Liver (tissue), 9 donors: ENCODE measurements around the gene UBTD1. TPM values are rescaled to one million over a fixed set of nuclear protein-coding genes. Genes with fewer than 3 reads are reported as not detected.

Experiments
- DNase-seq: peaks from one replicate; pipeline ENCODE4 v3.0.0-alpha.2; 2017; ENCODE audit warnings: low spot score
- H3K27ac ChIP-seq, 2 donors: one replicate each; pipeline ENCODE4 v1.7.0; 2013; ENCODE audit warnings: inconsistent platforms in 2 of 2, low read length in 2 of 2, control low read depth in 1 of 2, low read depth in 1 of 2, mild to moderate bottlenecking in 1 of 2
- H3K27me3 ChIP-seq, 4 donors: one replicate each; pipeline versions ENCODE4 v1.6.1 to v1.7.0; 2013; ENCODE audit warnings: low read length in 3 of 4, inconsistent platforms in 1 of 4, mild to moderate bottlenecking in 1 of 4, moderate library complexity in 1 of 4; ENCODE audit not compliant: control insufficient read depth in 4 of 4, insufficient read depth in 4 of 4
- H3K36me3 ChIP-seq, 4 donors: one replicate each; pipeline versions ENCODE4 v1.6.1 to v1.7.0; 2013; ENCODE audit warnings: low read length in 3 of 4, mild to moderate bottlenecking in 3 of 4, low read depth in 1 of 4, moderate library complexity in 1 of 4; ENCODE audit not compliant: control insufficient read depth in 4 of 4, insufficient read depth in 3 of 4
- H3K4me1 ChIP-seq, 4 donors: one replicate each; pipeline versions ENCODE4 v1.6.1 to v1.7.0; 2013; ENCODE audit warnings: low read length in 3 of 4, mild to moderate bottlenecking in 3 of 4, moderate library complexity in 1 of 4; ENCODE audit not compliant: control insufficient read depth in 4 of 4, insufficient read depth in 4 of 4
- H3K4me3 ChIP-seq, 3 donors: one replicate each; pipeline versions ENCODE4 v1.6.1 to v1.7.0; 2013; ENCODE audit warnings: low read length in 3 of 3, control low read depth in 1 of 3, low read depth in 1 of 3, mild to moderate bottlenecking in 1 of 3
- H3K9ac ChIP-seq, 2 donors: one replicate each; pipeline ENCODE4 v1.7.0; 2013; ENCODE audit warnings: low read length in 2 of 2, mild to moderate bottlenecking in 2 of 2, moderate library complexity in 2 of 2, control low read depth in 1 of 2, low read depth in 1 of 2
- H3K9me3 ChIP-seq, 4 donors: one replicate each; pipeline versions ENCODE4 v1.6.1 to v1.7.0; 2013; ENCODE audit warnings: low read length in 3 of 4; ENCODE audit not compliant: control insufficient read depth in 4 of 4
- CTCF ChIP-seq: fragments of 150-350 bp; IDR thresholded peaks from 2 replicates; pipeline ENCODE4 v1.5.1; 2017; ENCODE audit warnings: improper control_type of control experiment, low read depth, low read length; ENCODE audit not compliant: missing input control
- EGR1 ChIP-seq, 2 donors: IDR thresholded peaks; 2 replicates each; pipeline ENCODE4 v1.6.1; 2016 to 2018; ENCODE audit warnings: antibody characterized with exemption in 2 of 2, low read depth in 2 of 2
- FOXA1 ChIP-seq: IDR thresholded peaks from 2 replicates; pipeline ENCODE4 v1.6.1; 2016; ENCODE audit warnings: antibody characterized with exemption
- FOXA2 ChIP-seq: IDR thresholded peaks from 2 replicates; pipeline ENCODE4 v1.6.1; 2016; ENCODE audit warnings: antibody characterized with exemption
- GABPA ChIP-seq, 2 donors: IDR thresholded peaks in 1 of 2; conservative IDR thresholded peaks in 1 of 2; 2 replicates each; pipeline ENCODE4 v1.6.1; 2016; ENCODE audit warnings: antibody characterized with exemption in 2 of 2, mild to moderate bottlenecking in 1 of 2, moderate library complexity in 1 of 2
- HNF4A ChIP-seq, 2 donors: conservative IDR thresholded peaks; 2 replicates each; pipeline ENCODE4 v1.6.1; 2016; ENCODE audit warnings: antibody characterized with exemption in 2 of 2, mild to moderate bottlenecking in 2 of 2
- HNF4G ChIP-seq: IDR thresholded peaks from 2 replicates; pipeline ENCODE4 v1.6.1; 2016; ENCODE audit warnings: antibody characterized with exemption
- JUND ChIP-seq, 2 donors: IDR thresholded peaks; 2 replicates each; pipeline ENCODE4 v1.6.1; 2016; ENCODE audit warnings: antibody characterized with exemption in 2 of 2
- MAX ChIP-seq: IDR thresholded peaks from 2 replicates; pipeline ENCODE4 v1.6.1; 2016; ENCODE audit warnings: antibody characterized with exemption
- NR2F2 ChIP-seq: IDR thresholded peaks from 2 replicates; pipeline ENCODE4 v1.6.1; 2016; ENCODE audit warnings: antibody characterized with exemption
- RAD21 ChIP-seq, 2 donors: IDR thresholded peaks; 2 replicates each; pipeline ENCODE4 v1.6.1; 2016; ENCODE audit warnings: antibody characterized with exemption in 2 of 2, mild to moderate bottlenecking in 2 of 2
- REST ChIP-seq: IDR thresholded peaks from 2 replicates; pipeline ENCODE4 v1.6.1; 2016; ENCODE audit warnings: antibody characterized with exemption, mild to moderate bottlenecking
- SP1 ChIP-seq: IDR thresholded peaks from 2 replicates; pipeline ENCODE4 v1.6.1; 2018; ENCODE audit warnings: antibody characterized with exemption, mild to moderate bottlenecking
- TAF1 ChIP-seq: conservative IDR thresholded peaks from 2 replicates; pipeline ENCODE4 v1.6.1; 2016; ENCODE audit warnings: antibody characterized with exemption, mild to moderate bottlenecking
- YY1 ChIP-seq: IDR thresholded peaks from 2 replicates; pipeline ENCODE4 v1.6.1; 2016; ENCODE audit warnings: antibody characterized with exemption, mild to moderate bottlenecking
- WGBS: extraction: QIAGEN DNeasy Blood & Tissue Kit; methylation state at CpG from one replicate; pipeline ENCODE4 v1.1.7; 2013; 5-methylcytosine and 5-hydroxymethylcytosine counted together
- polyA plus RNA-seq, 2 donors: library from polyadenylated mRNA; stranded (reverse) in 1 of 2; unstranded in 1 of 2; fragments of 200-250 nt in 1 of 2; fragments of >200 nt in 1 of 2; fragmentation: Nextera tagmentation in 1 of 2; extraction: Ambion mirVana in 1 of 2; gene quantifications; one replicate each; pipeline versions ENCODE4 v1.2.1 to v1.2.3, GENCODE V29; 2013 to 2015
- total RNA-seq, 2 donors: library from RNA; depleted of rRNA; stranded (reverse); fragments of >200 nt; gene quantifications; one replicate each; pipeline ENCODE4 v1.2.3, GENCODE V29; 2014
- TF ChIP-seq, protein P1 (sequence below): IDR thresholded peaks from 2 replicates; pipeline ENCODE4 v1.6.1; 2016; ENCODE audit warnings: antibody characterized with exemption
- TF ChIP-seq, protein P2 (sequence below): IDR thresholded peaks from 2 replicates; pipeline ENCODE4 v1.6.1; 2016; ENCODE audit warnings: antibody characterized with exemption
- donor health status: healthy.
- donor health status: healthy.
- donor health status: healthy.
- donor health status: healthy.
- donor health status: healthy.

Gene UBTD1
- total and polyA plus RNA-seq, 4 donors, result 2.7 to 11.0 (median 9.3) TPM

DNA sequence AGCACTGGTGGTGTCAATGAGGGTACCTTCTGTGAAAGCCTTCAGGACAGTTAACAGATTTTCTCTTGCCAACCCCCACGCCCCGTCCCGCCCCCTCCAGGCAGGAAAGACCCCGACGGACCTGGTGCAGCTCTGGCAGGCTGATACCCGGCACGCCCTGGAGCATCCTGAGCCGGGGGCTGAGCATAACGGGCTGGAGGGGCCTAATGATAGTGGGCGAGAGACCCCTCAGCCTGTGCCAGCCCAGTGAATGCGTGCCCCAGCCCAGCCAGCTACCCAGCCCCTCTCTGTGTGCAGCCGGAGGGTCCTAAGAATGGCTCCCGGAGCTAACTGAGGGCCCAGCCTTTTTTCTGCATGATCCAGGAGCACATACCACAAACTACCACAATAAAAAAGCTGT, 84.8 kb downstream of the UBTD1 start:
- Histone ChIP-seq H3K27me3 (no peaks in the 10 kb centered on the region), H3K27ac (peak overlapping the region; percentile 87 to 89), H3K36me3 (no peaks in the 10 kb centered on the region), H3K4me3 (no peak overlapping the region), H3K4me1 (peaks cover 3 to 45% (median 30%) of the 10 kb centered on the region in 4 donors), H3K9ac (peak overlapping the region in 1 of 2 donors; percentile 50), H3K9me3 (no peaks in the 10 kb centered on the region)
- 95% methylated on average over 13 of the region's 13 CpGs for WGBS
- DNase-seq, result no peak
- TF ChIP-seq NR2F2, result no peak
- TF ChIP-seq CTCF, result no peak
- TF ChIP-seq FOXA2, result no peak
- no peak for TF ChIP-seq YY1
- no peak for TF ChIP-seq RAD21 (IDR thresholded peaks at IDR 0.05)
- TF ChIP-seq JUND (IDR thresholded peaks at IDR 0.05), result no peak
- no peak for TF ChIP-seq SP1
- no peak for TF ChIP-seq FOXA1
- TF ChIP-seq, protein P1, sequence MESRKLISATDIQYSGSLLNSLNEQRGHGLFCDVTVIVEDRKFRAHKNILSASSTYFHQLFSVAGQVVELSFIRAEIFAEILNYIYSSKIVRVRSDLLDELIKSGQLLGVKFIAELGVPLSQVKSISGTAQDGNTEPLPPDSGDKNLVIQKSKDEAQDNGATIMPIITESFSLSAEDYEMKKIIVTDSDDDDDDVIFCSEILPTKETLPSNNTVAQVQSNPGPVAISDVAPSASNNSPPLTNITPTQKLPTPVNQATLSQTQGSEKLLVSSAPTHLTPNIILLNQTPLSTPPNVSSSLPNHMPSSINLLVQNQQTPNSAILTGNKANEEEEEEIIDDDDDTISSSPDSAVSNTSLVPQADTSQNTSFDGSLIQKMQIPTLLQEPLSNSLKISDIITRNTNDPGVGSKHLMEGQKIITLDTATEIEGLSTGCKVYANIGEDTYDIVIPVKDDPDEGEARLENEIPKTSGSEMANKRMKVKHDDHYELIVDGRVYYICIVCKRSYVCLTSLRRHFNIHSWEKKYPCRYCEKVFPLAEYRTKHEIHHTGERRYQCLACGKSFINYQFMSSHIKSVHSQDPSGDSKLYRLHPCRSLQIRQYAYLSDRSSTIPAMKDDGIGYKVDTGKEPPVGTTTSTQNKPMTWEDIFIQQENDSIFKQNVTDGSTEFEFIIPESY, result no peak
- TF ChIP-seq, protein P2, sequence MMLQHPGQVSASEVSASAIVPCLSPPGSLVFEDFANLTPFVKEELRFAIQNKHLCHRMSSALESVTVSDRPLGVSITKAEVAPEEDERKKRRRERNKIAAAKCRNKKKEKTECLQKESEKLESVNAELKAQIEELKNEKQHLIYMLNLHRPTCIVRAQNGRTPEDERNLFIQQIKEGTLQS, result no peak
- no peak for TF ChIP-seq HNF4A (conservative IDR thresholded peaks at IDR 0.05)
- no peak for TF ChIP-seq EGR1 (IDR thresholded peaks at IDR 0.05; ENCODE audit: low read depth in 2 of 2)
- no peak for TF ChIP-seq TAF1
- no peak for TF ChIP-seq REST
- TF ChIP-seq GABPA (IDR thresholded peaks at IDR 0.05 in 1 of 2, conservative IDR thresholded peaks at IDR 0.05 in 1 of 2), result no peak
- no peak for TF ChIP-seq HNF4G
- no peak for TF ChIP-seq MAX
